HEK293T (cell line): ENCODE measurements around the gene ARHGEF16.

ENCODE experiments used
- FOXM1 ChIP-seq: fragments of 450-650 bp; IDR thresholded peaks from 2 replicates; pipeline ENCODE4 v1.6.1; 2017; ENCODE audit warnings: mild to moderate bottlenecking, borderline replicate concordance
- LEF1 ChIP-seq: fragments of 450-650 bp; IDR thresholded peaks from 2 replicates; pipeline ENCODE4 v1.6.1; 2017; ENCODE audit warnings: mild to moderate bottlenecking, borderline replicate concordance
- TARDBP ChIP-seq: fragments of 450-650 bp; IDR thresholded peaks from 2 replicates; pipeline ENCODE4 v1.6.1; 2016

GRCh38 chr1:3430406-3430805, 24.1 kb upstream of the ARHGEF16 start:
- TF ChIP-seq FOXM1: no peak
- TF ChIP-seq TARDBP: no peak
- no peak for TF ChIP-seq LEF1
